EH (cell line): Measurements from ENCODE around the gene STAT1.

ENCODE experiments used
- DNase-seq: peaks from one replicate; pipeline ENCODE4 v3.0.0-alpha.2; 2015; ENCODE audit warnings: low read depth

Gene STAT1

DNA sequence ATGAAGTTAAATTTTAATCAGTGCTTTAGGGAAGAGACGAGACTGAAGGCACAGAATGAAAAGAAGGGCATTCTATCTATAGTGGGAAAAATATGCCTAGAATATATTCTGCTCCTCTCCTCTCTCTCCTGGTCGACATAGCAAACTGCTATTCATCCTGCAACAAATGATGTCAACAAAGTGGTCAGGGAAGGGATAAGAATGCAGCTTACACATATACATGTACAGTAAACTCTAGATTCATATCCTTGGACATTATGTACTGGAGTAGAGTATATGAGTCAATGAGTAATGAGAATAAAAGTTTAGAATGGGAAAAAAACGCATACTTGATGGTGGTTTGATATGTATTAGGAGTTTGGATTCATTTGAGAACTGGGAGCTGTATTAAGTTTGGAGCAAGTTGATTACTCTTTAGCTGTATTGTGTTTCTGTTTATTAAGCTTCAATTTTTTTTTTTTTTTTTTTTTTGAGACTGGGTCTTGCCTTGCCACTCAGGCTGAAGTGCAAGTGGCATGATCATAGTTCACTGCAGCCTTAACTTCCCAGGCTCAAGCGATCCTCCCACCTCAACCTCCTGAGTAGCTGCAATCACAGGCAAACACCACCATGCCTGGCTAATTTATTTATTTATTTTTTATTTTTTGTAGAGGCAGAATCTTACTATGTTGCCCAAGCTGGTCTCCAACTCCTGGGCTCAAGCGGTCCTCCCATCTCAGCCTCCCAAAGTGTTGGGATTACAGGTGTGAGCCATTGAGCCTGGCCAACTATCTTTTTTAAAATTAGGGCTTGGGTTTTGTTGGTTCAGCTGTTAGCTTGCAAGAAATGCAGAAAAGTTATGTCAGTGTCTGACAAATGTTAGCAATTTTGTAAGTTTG is 53.8 kb downstream of the STAT1 start:
- peak; percentile 17 for DNase-seq

- DNase-seq, result no peak
Observed at GRCh38 chr2:190953257-190953656, 60.7 kb downstream of the STAT1 start.

- DNase-seq, result peak; percentile 29
Observed at GRCh38 chr2:190950566-190950991, 63.4 kb downstream of the STAT1 start.

DNA sequence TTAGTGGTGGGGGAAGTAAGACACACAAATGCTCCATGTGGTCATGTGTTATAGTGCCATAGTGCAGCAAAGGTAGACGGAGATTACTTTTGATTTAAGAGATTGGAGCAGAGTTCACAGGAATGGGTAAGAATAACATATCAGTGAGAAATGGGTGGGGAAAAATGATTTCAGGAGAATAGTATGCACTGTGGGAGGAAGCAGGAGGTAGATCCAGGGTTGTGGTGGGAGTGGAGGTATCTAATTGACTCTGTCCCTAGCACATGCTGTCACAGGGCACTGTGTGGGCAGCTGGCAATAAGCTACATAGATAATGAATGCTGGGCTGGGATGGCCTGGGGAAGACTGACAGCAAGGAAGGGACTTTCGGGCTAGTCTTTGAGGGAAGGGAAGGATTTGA is 65.3 kb downstream of the STAT1 start:
- peak; percentile 66 for DNase-seq

DNA sequence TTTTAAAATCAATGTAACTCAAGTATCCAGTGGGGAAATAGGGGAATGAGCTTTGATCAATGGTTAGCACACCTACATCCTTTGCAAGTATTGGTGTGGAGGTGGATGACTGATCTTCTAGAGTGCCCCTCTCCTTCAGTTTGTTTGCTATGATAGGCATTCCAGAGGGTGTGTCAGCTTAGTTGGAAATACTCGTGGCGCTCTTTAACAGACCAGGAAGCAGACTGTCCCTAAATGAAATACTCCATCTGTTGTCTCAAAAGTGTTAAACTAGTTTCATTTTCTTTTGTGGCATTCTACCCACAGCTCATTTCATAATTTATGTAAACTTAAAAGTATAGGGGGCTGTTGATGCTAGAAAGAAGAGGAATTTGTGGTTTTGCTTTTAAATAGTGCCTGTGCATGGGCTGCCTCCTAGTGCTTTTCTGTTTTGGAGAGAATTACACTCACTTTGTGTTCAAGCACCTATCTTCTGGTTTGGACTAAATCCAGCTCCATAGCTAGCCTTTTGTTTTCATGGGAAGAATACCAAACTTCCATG is 66.2 kb downstream of the STAT1 start:
- DNase-seq, result peak; percentile 85

DNA sequence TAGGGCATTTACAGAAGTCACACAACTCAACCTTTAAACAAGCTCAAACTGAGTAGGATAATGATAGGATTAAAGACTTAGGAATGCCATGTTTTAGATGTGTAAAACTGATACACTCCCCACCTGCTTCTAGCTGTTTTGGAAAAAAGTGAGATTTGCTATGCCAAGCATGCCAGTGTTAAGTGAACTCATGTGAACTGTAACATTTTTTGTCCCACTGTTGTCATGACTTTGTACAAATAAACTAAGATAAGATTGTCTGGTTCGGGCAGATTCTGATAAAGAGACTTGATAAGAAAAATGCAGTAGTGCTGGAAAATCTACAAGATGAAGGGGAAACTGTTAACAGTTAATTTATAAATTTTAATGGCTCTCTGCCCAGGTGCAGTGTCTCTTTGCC is 66.8 kb downstream of the STAT1 start:
- DNase-seq, result peak; percentile 68

- no peak for DNase-seq
Observed at GRCh38 chr2:190943706-190944105, 70.3 kb downstream of the STAT1 start.

GRCh38 chr2:190942697-190943096 is 71.3 kb downstream of the STAT1 start:
- DNase-seq, result no peak

GRCh38 chr2:190941571-190941970 is 72.4 kb downstream of the STAT1 start:
- DNase-seq, result no peak

- no peak for DNase-seq
Observed at GRCh38 chr2:190940454-190940853, 73.5 kb downstream of the STAT1 start.

DNA sequence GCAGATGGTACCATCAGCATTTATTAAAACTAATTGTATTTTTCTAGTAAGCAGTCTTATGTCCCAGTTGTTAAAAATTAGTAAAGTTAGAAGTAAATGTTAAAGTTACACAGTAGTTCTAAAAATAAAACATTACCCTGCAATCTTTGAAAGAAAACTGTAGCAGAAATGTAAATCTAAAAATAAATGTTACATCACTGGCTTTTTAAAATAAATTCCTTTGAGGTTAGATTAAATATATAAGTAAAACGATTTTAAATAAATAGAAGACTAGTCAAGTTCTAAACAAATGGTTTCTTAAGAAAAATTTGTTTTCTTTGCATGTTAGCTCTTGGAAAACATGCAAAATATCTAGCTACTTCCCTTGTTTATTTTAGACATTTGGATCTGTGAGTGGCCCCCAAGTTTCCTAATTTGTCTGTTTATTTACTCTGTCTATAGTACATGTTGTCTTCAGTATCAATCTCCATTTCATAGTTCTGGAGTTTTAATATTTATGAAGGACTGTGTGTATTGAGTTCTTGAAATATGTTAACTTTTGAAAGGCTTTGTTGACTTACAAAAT is 75.1 kb downstream of the STAT1 start:
- DNase-seq, result peak; percentile 44

DNA sequence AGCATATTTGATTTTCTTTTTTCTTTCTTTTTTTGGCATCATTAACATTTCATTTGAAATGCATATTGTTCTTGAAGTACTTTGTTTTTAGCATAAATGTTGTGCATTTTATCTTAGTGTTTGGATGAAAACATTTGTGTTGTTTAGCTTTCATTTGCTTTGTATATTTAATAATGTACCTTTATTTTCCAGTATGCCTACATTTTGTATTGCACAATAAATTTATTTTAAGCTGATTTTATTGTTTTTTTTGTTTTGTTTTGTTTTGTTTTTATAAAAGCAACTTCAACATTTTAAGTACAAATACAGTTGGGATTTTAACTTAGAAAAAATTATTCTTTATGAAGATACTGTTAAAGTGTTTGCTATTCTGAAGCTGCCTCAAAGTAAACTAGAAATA is 78.9 kb downstream of the STAT1 start:
- no peak for DNase-seq

DNA sequence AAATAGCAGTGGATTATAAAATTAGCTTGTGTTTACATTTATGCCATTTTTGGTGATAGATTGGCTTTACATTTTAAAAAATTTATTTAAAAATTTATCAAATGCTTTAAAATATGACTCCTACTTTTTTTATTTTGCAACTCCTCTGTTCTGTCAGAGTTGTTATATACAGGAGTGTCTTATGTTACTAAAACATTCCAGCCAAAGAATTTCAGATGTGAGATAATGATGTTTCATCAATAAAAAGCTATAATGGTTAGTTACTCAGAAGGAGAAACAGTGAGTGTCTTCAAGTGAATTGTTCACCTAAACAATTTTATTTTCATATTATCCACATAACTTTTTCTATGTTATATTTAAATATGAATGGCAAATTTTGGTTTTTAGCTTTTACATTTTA is 80.6 kb downstream of the STAT1 start:
- no peak for DNase-seq

- no peak for DNase-seq
Observed at GRCh38 chr2:190932514-190932913, 81.5 kb downstream of the STAT1 start.

DNA sequence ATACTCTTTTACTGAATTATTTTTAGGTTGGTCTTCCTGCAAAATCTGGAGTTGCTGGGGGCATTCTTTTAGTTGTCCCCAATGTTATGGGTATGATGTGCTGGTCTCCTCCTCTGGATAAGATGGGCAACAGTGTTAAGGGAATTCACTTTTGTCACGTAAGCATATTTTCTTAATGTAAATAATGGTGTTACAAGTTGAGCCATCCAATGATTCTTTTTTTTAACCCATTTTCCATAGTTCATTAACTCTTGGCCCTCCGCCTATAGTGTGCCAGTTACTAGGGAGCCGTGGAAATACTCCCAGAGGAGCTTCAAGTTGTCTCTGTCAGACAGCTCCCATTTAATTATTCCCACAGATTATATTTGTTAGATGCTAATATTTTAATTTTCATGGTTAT is 83.6 kb downstream of the STAT1 start:
- no peak for DNase-seq

DNA sequence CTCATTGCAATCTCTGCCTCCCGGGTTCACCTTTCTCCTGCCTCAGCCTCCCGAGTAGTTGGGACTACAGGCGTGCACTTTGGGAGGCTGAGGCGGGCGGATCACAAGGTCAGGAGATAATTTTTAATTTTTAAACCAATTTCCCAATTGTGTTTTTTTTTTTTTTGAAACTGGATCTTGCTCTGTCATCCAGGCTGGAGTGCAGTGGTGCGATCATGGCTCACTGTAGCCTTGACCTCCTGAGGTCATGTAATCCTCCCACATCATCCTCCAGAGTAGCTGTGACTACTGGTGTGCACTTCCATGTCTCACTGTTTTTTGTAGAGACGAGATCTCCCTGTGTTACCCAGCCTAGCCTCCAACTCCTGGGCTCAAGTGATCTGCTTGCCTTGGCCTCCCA is 84.1 kb downstream of the STAT1 start:
- no peak for DNase-seq

GRCh38 chr2:190927301-190927700 is 86.7 kb downstream of the STAT1 start:
- peak; percentile 79 for DNase-seq

- DNase-seq, result no peak
Observed at GRCh38 chr2:190922376-190922775, 91.6 kb downstream of the STAT1 start.

DNA sequence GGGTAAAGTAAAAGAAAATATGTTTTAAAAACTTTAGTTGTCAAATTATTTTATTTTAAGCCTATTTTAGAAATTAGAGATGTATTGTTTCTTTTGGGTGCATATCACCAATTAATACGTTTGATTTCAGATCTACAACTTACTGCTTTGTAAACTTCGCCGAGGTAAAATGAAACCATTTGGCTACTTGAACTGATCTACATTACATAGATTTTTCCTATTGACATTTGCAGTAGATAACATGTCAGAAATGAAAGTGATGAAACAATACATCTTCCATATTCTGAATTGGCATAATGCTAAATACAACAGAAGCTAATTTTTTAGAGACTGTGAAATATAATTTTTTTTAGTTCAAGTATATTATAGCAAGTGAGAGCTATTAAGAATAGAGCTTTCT is 93.9 kb downstream of the STAT1 start:
- DNase-seq, result no peak
